22Rv1 (cell line): Measurements from ENCODE around the gene HSD3B7.

Experiments used
- ZFX ChIP-seq: fragments of 450-650 bp; IDR thresholded peaks from 2 replicates; pipeline ENCODE4 v1.6.1; 2017; ENCODE audit warnings: antibody characterized with exemption, borderline replicate concordance
- TF ChIP-seq, protein P1 (sequence below): fragments of 450-650 bp; IDR thresholded peaks from 2 replicates; pipeline ENCODE4 v1.5.1; 2017; ENCODE audit warnings: mild to moderate bottlenecking

DNA sequence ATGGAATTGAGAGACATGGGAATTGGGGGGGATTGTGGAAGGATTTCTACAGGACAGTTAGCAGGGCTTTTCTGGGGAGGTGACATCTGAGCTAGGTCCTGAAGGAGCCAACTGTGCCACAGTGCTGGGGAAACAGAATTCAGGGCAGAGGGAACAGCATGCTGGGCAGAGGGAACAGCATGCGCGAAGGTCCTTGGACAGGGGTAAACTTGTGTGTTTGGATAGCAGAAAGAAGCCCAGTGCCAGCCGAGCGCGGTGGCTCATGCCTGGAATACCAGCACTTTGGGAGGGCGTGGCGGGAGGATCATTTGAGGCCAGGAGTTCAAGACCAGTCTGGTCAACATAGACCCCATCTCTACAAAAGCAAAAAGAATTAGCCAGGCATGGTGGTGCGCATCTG, 21.6 kb downstream of the HSD3B7 start:
- TF ChIP-seq, protein P1, sequence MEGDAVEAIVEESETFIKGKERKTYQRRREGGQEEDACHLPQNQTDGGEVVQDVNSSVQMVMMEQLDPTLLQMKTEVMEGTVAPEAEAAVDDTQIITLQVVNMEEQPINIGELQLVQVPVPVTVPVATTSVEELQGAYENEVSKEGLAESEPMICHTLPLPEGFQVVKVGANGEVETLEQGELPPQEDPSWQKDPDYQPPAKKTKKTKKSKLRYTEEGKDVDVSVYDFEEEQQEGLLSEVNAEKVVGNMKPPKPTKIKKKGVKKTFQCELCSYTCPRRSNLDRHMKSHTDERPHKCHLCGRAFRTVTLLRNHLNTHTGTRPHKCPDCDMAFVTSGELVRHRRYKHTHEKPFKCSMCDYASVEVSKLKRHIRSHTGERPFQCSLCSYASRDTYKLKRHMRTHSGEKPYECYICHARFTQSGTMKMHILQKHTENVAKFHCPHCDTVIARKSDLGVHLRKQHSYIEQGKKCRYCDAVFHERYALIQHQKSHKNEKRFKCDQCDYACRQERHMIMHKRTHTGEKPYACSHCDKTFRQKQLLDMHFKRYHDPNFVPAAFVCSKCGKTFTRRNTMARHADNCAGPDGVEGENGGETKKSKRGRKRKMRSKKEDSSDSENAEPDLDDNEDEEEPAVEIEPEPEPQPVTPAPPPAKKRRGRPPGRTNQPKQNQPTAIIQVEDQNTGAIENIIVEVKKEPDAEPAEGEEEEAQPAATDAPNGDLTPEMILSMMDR, result no peak
- no peak for TF ChIP-seq ZFX
